OCI-LY3 (cell line): ENCODE results near the gene LITAFD.

Source experiments
- EZH2phosphoT487 ChIP-seq: fragments of 200-600 bp; shearing (Covaris generic); IDR thresholded peaks from 2 replicates; pipeline ENCODE4 v1.6.1; 2018; ENCODE audit warnings: antibody characterized with exemption, mixed run types, low read depth
- TF ChIP-seq, protein P1 (sequence below): fragments of 200-600, 300-600 bp; sonication (generic); IDR thresholded peaks from 2 replicates; pipeline ENCODE4 v1.5.1; 2014; ENCODE audit warnings: antibody characterized with exemption, low read length, low read depth

DNA sequence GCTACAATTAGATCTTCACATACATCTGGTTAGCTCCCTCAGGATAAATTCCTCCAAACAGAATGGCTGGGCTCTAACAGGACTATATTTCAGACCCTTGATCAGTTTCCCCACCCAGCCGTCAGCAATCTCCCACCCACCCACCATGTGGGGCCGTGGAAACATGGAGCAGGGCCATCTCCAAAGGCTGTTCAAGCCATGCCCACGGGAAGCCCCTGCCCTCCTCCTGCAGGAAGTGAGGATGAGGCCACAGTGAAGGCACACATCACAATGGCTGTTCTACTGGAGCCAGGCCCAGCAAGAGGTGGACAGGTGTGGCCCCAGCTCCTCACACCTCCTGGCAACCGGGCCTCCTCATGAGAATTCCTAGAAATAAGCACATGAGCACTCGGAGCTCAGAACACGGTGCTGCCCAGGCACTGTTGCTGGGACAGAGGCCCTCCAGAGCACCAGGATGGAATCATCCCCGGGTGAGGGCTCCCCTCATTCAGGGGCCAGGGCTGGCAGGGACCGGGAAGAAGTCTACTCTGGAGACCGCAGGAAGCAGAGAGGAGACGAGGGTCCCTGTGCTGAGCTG, at the start of gene LITAFD:
- TF ChIP-seq, protein P1, sequence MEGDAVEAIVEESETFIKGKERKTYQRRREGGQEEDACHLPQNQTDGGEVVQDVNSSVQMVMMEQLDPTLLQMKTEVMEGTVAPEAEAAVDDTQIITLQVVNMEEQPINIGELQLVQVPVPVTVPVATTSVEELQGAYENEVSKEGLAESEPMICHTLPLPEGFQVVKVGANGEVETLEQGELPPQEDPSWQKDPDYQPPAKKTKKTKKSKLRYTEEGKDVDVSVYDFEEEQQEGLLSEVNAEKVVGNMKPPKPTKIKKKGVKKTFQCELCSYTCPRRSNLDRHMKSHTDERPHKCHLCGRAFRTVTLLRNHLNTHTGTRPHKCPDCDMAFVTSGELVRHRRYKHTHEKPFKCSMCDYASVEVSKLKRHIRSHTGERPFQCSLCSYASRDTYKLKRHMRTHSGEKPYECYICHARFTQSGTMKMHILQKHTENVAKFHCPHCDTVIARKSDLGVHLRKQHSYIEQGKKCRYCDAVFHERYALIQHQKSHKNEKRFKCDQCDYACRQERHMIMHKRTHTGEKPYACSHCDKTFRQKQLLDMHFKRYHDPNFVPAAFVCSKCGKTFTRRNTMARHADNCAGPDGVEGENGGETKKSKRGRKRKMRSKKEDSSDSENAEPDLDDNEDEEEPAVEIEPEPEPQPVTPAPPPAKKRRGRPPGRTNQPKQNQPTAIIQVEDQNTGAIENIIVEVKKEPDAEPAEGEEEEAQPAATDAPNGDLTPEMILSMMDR: no peak
- no peak for TF ChIP-seq EZH2phosphoT487
